ENCODE results near the gene DNAH12.

- TF ChIP-seq CTCF (conservative IDR thresholded peaks at IDR 0.05 in 1 of 2, IDR thresholded peaks at IDR 0.05 in 1 of 2; ENCODE audit: extremely low read depth in 1 of 2, insufficient read depth in 1 of 2, low read depth in 1 of 2, low read length in 2 of 2) = no peak
- TF ChIP-seq EZH2 (IDR thresholded peaks at IDR 0.05; ENCODE audit: borderline replicate concordance, low read length) = no peak
These were observed 269.3 kb downstream of the DNAH12 start for GRCh38 chr3:57274845-57275244.
